NB4 (cell line): Measurements from ENCODE around the gene JCHAIN.

Experiments
- CTCF ChIP-seq: IDR thresholded peaks from one replicate; pipeline ENCODE4 v1.5.1; 2012; ENCODE audit warnings: low read depth, low read length
- MYC ChIP-seq: IDR thresholded peaks from 2 replicates; pipeline ENCODE4 v1.6.1; 2011; ENCODE audit warnings: low read depth, low read length
- POLR2A ChIP-seq: IDR thresholded peaks from 2 replicates; pipeline ENCODE4 v1.6.1; 2011; ENCODE audit warnings: mild to moderate bottlenecking; ENCODE audit not compliant: insufficient read length; ENCODE audit errors: extremely low read depth

DNA sequence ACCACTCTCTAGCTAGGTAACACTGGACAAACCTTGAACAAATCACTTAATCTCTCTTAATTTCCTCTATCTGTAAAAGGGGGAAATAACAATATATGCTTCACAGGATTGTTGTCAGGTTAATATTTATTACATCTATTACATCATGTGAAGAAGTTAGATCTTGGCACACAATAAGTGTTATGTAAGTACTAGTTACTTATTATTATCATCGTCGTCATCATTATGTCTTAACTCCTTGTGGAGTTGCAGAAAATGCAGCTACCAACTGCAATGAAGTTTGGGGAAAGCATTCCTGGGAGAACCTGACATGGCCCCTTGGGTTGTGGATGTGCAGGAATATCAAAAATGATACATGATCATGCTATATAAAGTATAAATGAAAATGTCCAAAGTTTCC lies 4.8 kb upstream of the JCHAIN start:
- no peak for TF ChIP-seq CTCF
- no peak for TF ChIP-seq POLR2A
- TF ChIP-seq MYC: no peak
